Common myeloid progenitor, CD34-positive (primary cell): Measurements from ENCODE around the gene CPM.

Experiments used
- CTCF ChIA-PET: fragments of 350-600 bp; sonication (Branson Sonifier 250); formaldehyde crosslinking; loops from one replicate; lab custom pipeline; 2021; ENCODE audit warnings: antibody characterized with exemption; lab: Charles Lee
- POLR2A ChIA-PET: fragments of 350-600 bp; sonication (Branson Sonifier 250); formaldehyde crosslinking; loops from one replicate; lab custom pipeline; 2021; ENCODE audit warnings: antibody characterized with exemption; lab: Charles Lee
- DNase-seq, 3 donors: peaks; one replicate each; pipeline versions ENCODE4 v3.0.0 to v3.0.0-alpha.2; 2013
- H3K27ac ChIP-seq, 2 experiments: 1 replicate in 1 of 2; 2 replicates in 1 of 2; pipeline ENCODE4 v1.7.0; 2013; ENCODE audit warnings: inconsistent platforms in 2 of 2, low read length in 2 of 2, mild to moderate bottlenecking in 2 of 2, low read depth in 1 of 2, moderate library complexity in 1 of 2; ENCODE audit not compliant: severe bottlenecking in 2 of 2, insufficient read depth in 1 of 2, poor library complexity in 1 of 2
- H3K27me3 ChIP-seq, 5 experiments: replicated peaks in 2 of 5; 1 replicate in 3 of 5; 2 replicates in 2 of 5; pipeline versions ENCODE4 v1.6.1 to v1.7.0; 2013; ENCODE audit warnings: low read length in 4 of 5, mild to moderate bottlenecking in 2 of 5, moderate library complexity in 2 of 5, inconsistent platforms in 1 of 5; ENCODE audit not compliant: insufficient read depth in 5 of 5, control insufficient read depth in 4 of 5
- H3K36me3 ChIP-seq, 4 experiments: 1 replicate in 2 of 4; 2 replicates in 2 of 4; pipeline versions ENCODE4 v1.6.1 to v1.7.0; 2013; ENCODE audit warnings: low read length in 3 of 4, control low read depth in 1 of 4, mild to moderate bottlenecking in 1 of 4; ENCODE audit not compliant: control insufficient read depth in 4 of 4, insufficient read depth in 4 of 4
- H3K4me1 ChIP-seq, 4 experiments: 1 replicate in 3 of 4; 2 replicates in 1 of 4; pipeline versions ENCODE4 v1.6.1 to v1.7.1; 2013; ENCODE audit warnings: low read length in 3 of 4, mild to moderate bottlenecking in 3 of 4, control low read depth in 1 of 4, inconsistent platforms in 1 of 4, moderate library complexity in 1 of 4; ENCODE audit not compliant: control insufficient read depth in 4 of 4, insufficient read depth in 4 of 4; ENCODE audit errors: control extremely low read depth in 1 of 4
- H3K4me3 ChIP-seq, 7 experiments: 1 replicate in 4 of 7; 2 replicates in 3 of 7; pipeline versions ENCODE4 v1.5.1 to v1.7.0; 2013; ENCODE audit warnings: mild to moderate bottlenecking in 7 of 7, low read length in 6 of 7, moderate library complexity in 6 of 7, inconsistent platforms in 2 of 7, low read depth in 2 of 7, control low read depth in 1 of 7; ENCODE audit not compliant: insufficient read depth in 4 of 7, control insufficient read depth in 1 of 7; ENCODE audit errors: extremely low read depth in 1 of 7
- H3K9me3 ChIP-seq, 5 experiments: 1 replicate in 4 of 5; 2 replicates in 1 of 5; pipeline versions ENCODE4 v1.6.1 to v1.7.1; 2013; ENCODE audit warnings: low read length in 4 of 5, mild to moderate bottlenecking in 2 of 5, inconsistent platforms in 1 of 5, low read depth in 1 of 5, moderate library complexity in 1 of 5; ENCODE audit not compliant: control insufficient read depth in 4 of 5, insufficient read depth in 2 of 5; ENCODE audit errors: control extremely low read depth in 1 of 5
- WGBS: methylation state at CpG from one replicate; pipeline ENCODE4 v1.1.5; 2013; ENCODE audit not compliant: insufficient coverage; 5-methylcytosine and 5-hydroxymethylcytosine counted together

CPM gene

DNA sequence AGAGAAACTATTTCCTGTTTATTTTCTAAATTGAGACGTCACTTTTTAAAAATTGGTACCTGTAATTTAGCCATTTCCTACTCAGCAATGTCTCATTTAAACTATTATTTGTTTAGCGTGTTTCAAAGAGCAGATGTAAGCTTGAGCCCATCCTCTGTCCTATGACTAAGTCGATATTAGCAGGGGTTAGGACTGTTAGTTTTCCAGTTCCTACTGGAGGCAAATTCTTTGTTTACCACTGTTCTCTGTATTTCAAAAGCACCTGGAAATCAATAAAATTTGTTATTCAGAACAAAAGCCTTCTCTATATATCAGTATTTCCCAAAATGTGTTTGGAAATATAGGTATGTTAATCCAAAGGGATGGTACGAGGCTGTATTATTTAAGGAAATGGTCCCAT lies 82.6 kb downstream of the CPM start:
- Histone ChIP-seq H3K27ac (no peak overlapping the region), H3K4me1 (no peaks in the 10 kb centered on the region), H3K9me3 (no peaks in the 10 kb centered on the region), H3K4me3 (no peak overlapping the region), H3K27me3 (peaks cover 0 to 2% (median 0%) of the 10 kb centered on the region in 5 experiments), H3K36me3 (peaks cover 0 to 2% (median 0%) of the 10 kb centered on the region in 4 experiments)
- ChIA-PET CTCF (no interaction called here), POLR2A (no interaction called here)
- no CpG with 5 or more reads among the region's 4 CpGs for WGBS
- no peak for DNase-seq

DNA sequence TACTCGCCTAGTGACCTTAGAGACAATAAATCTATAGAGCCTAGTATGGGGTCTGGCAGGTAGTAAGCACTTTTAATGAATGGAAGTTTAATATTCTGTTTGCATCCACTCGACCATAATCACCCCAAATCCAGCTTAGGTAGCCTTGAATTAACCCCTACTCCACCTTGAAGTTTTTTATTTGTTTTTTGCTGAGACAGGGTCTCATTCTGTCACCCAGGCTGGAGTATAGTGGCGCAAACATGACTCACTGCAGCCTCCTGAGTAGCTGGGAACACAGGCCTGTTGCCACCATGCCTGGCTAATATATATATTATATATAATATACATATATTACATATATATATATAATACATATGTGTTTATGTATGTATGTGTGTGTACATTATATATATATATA lies 86.2 kb downstream of the CPM start:
- Histone ChIP-seq H3K4me3 (no peak overlapping the region), H3K9me3 (no peaks in the 10 kb centered on the region), H3K36me3 (peaks cover 2 to 18% (median 7%) of the 10 kb centered on the region in 4 experiments), H3K4me1 (no peaks in the 10 kb centered on the region), H3K27ac (peak overlapping the region in 1 of 2 experiments; percentile 2), H3K27me3 (no peaks in the 10 kb centered on the region)
- ChIA-PET CTCF (no interaction called here), POLR2A (no interaction called here)
- 100% methylated on average over 1 of the region's 3 CpGs for WGBS
- no peak for DNase-seq

DNA sequence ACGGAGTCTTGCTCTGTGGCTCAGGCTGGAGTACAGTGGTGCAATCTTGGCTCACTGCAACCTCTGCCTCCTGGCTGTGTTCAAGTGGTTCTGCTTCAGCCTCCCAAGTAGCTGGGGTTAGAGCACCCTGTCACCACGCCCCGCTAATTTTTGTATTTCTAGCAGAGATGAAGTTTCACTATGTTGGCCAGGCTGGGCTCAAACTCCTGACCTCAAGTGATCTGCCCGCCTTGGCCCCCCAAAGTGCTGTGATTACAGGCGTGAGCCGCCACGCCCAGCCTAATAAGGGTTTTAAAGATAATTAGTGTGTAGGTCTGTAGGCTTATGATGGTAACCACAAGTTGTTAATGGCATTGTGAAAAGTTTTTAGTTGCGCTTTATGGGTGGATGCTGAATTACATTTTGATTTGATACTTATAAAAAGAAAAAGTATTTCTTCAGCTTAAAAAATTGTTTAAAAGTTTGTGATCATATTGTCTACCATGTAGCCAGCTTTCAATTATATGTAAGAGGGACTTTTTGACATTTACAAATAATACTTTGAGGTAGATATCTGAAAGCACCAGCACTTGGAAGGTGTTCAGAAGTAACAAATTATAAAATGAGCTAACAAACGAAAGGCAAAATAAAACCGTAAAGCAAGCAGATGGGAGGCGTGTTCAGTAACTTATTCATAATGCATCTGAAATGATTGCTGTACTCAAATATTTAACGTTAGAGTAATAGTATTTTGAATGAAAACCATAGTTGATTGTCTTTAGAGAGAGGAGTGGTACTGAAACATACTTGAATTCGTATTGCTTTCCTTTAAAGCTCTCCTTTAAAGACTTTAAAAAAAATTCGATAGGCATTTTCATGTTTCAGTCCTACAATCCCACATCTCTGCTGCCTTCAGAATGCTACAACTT lies 87.9 kb downstream of the CPM start:
- ChIA-PET CTCF (interaction anchor here (1.0 to 2.2 kb wide), 5 partner anchors 11 to 32 kb away, joined by 3 to 6 read pairs (median 3); no protein-coding TSS in a partner anchor), POLR2A (no interaction called here)
- Histone ChIP-seq H3K36me3 (peaks cover 5 to 30% (median 18%) of the 10 kb centered on the region in 4 experiments), H3K9me3 (no peaks in the 10 kb centered on the region), H3K27ac (no peak overlapping the region), H3K4me3 (no peak overlapping the region), H3K4me1 (no peaks in the 10 kb centered on the region), H3K27me3 (no peaks in the 10 kb centered on the region)
- 93% methylated on average over 7 of the region's 14 CpGs for WGBS
- no peak for DNase-seq

DNA sequence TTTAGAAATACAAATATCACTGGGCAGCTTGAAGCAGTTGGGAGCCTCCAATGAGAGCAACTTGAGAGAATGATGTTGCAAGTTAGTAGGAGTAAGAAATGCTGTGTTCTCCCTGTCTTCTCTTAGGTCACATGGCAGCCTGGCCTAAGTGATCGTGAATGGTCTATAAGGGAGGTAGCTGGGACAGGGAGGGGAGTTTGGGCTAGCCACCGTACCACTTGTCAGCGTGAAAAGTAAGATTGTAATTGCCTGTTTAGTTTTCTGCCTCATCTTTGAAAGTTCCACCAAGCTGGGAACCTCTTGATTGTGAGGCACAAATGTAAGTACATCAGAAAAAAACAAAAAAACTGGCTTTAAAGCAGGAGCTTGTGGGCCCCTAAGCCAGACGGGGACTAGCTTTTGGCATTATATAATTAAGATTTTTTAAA lies 88.6 kb downstream of the CPM start:
- Histone ChIP-seq H3K9me3 (no peaks in the 10 kb centered on the region), H3K36me3 (peaks cover 9 to 37% (median 23%) of the 10 kb centered on the region in 4 experiments), H3K27ac (no peak overlapping the region), H3K27me3 (no peaks in the 10 kb centered on the region), H3K4me3 (no peak overlapping the region), H3K4me1 (no peaks in the 10 kb centered on the region)
- ChIA-PET POLR2A (no interaction called here), CTCF (interaction anchor here (1.2 to 2.2 kb wide), 3 partner anchors 14 to 33 kb away, joined by 3 to 6 read pairs (median 4); no protein-coding TSS in a partner anchor)
- DNase-seq = no peak
- 100% methylated on average over 3 of the region's 4 CpGs for WGBS

DNA sequence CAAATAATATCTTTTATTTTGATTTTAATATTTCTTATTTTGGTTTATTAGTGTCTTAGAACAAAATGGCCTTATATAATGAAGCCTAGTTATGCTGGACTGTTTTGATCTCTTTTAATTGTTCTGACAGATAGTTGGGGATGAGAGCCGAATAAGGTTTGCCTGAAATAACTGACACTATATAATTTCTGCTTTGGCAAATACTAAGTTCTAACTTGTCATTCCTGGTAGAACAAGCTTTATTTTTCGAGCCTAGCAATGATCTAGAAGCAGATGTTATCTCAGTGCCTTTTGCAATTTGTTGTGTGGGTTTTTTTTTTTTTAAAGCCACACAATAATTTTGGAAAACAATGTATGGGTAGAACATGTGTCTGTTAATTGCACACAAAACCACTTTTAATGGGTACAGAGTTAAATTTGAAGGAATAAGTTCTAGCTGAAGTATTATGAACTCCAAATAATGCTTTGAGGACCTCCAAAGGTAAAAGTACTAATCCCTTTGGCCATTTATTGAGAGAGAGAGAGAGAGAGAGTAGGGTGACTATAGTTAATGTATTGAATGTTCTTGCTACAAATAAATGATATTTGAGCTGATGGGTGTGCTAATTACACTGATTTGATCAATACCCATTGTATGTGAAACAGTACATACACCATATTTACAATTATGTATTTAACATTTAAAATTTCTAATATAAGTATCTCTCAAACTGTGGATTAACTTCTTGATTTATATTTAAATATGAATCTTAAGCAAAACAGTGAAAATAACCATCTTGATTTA lies 90.0 kb downstream of the CPM start:
- Histone ChIP-seq H3K36me3 (peaks cover 16 to 50% (median 33%) of the 10 kb centered on the region in 4 experiments), H3K9me3 (no peaks in the 10 kb centered on the region), H3K4me1 (no peaks in the 10 kb centered on the region), H3K27me3 (no peaks in the 10 kb centered on the region), H3K27ac (no peak overlapping the region), H3K4me3 (no peak overlapping the region)
- DNase-seq = no peak
- no CpG with 5 or more reads among the region's 2 CpGs for WGBS
- CTCF ChIA-PET = interaction anchor here (1.3 to 2.1 kb wide), 3 partner anchors 10 to 19 kb away, joined by 3 to 8 read pairs (median 3); no protein-coding TSS in a partner anchor
- POLR2A ChIA-PET = no interaction called here

DNA sequence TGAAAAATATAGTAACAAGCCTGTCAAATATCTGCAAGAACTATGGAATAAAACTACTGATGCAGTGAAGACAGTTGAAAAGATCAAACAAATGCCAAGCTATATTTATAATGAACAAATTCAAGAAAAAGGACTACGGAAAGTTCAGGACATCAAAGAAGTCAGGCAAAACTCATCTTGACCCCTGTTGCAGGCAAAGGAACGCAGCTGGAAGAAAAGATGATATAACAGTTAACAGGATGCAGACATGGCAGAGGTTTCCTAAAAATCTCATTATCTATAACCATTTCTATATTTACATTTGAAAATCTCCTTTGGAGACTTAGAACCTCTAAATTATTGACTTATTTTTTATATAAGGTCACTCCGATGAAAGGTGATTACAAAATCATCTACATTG lies 90.8 kb downstream of the CPM start:
- Histone ChIP-seq H3K4me3 (no peak overlapping the region), H3K36me3 (peaks cover 20 to 57% (median 39%) of the 10 kb centered on the region in 4 experiments), H3K27ac (no peak overlapping the region), H3K9me3 (no peaks in the 10 kb centered on the region), H3K4me1 (no peaks in the 10 kb centered on the region), H3K27me3 (no peaks in the 10 kb centered on the region)
- POLR2A ChIA-PET = interaction anchor here (0.7 kb wide), 1 partner anchor 35 kb away, joined by 3 read pairs; no protein-coding TSS in a partner anchor
- no CpG with 5 or more reads among the region's 3 CpGs for WGBS
- DNase-seq = no peak
- CTCF ChIA-PET = interaction anchor here (1.0 to 2.1 kb wide), 4 partner anchors 11 to 20 kb away, joined by 3 to 8 read pairs (median 3); no protein-coding TSS in a partner anchor
